GM12891 (cell line): Measurements from ENCODE around the gene CCDC57.

Experiments used
- PAX5 ChIP-seq: IDR thresholded peaks from 2 replicates; pipeline ENCODE4 v1.6.1; 2011; ENCODE audit warnings: low read length, moderate library complexity, mild to moderate bottlenecking; ENCODE audit not compliant: insufficient read depth, severe bottlenecking
- POLR2A ChIP-seq: IDR thresholded peaks from 2 replicates; pipeline ENCODE4 v1.6.1; 2011; ENCODE audit warnings: low read depth, low read length, control low read depth
- POLR2AphosphoS5 ChIP-seq: IDR thresholded peaks from 2 replicates; pipeline ENCODE4 v1.6.1; 2011; ENCODE audit warnings: low read depth, low read length, control low read depth
- POU2F2 ChIP-seq: IDR thresholded peaks from 2 replicates; pipeline ENCODE4 v1.6.1; 2011; ENCODE audit warnings: low read depth, mild to moderate bottlenecking, control low read depth, low read length, moderate library complexity
- SPI1 ChIP-seq: IDR thresholded peaks from 2 replicates; pipeline ENCODE4 v1.6.1; 2011; ENCODE audit warnings: low read depth, low read length, control low read depth
- TAF1 ChIP-seq: IDR thresholded peaks from 2 replicates; pipeline ENCODE4 v1.6.1; 2011; ENCODE audit warnings: low read depth, low read length, control low read depth

DNA sequence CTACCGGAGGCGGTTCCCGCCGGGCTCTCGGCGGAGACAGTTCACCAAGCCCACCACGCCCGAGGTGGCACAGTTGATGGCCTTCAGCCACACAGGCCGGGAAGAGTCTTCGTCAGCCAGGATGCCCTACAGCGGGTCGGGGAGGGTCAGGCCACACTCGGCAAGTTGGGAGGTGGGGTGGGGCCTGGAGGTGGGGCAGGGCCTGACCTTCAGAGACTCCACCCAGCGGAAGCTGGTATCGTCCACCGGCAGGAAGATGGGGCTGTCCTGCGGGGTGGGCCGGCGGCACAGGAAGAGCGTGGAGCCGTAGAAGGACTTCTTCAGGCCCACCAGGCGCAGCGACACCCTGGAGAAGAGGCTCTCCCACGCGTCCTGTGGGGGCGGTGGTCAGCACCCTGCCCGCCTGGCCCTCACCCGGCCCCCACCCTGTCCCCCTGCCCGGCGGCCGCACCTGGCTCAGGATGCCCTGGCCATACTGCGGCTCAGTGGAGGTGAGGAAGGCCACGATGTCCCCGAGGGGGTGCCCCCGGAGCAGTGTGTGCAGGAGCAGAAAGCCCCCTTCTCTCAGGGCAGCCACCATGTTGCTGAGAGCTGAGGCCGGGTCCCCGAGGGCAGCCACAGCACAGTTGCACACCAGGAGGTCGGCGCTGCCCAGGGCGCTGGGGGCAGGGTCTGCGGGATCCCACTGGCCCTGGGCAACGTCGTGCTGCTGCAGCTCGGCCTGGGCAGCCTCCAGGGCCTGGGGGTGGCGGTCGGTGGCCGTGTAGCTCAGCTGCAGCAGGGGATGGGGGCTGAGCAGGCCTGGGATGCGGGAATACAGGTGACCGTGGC lies 127.4 kb downstream of the CCDC57 start:
- TF ChIP-seq POLR2AphosphoS5: no peak
- TF ChIP-seq POLR2A: no peak
- TF ChIP-seq SPI1: no peak
- no peak for TF ChIP-seq TAF1
- TF ChIP-seq PAX5: no peak
- no peak for TF ChIP-seq POU2F2
